GM19035 (cell line): ENCODE data around the gene PPP2R2B.
"Not testable (repeated sequence)": the region's sequence is repeated elsewhere in the genome, so short reads cannot be mapped to it uniquely, and the experiment has no call there.

Experiments
- ATAC-seq: cut with Tn5 transposase; IDR thresholded peaks from one replicate; pipeline ENCODE4 v1.9.1; 2021; ENCODE audit not compliant: unreplicated experiment

PPP2R2B gene

GRCh38 chr5:146562461-146562860 lies 316.1 kb downstream of the PPP2R2B start:
- ATAC-seq, result no peak

- no peak for ATAC-seq
Observed at GRCh38 chr5:146561711-146562110, 316.8 kb downstream of the PPP2R2B start.

- ATAC-seq, result no peak
Observed at GRCh38 chr5:146560205-146560812, 318.2 kb downstream of the PPP2R2B start.

GRCh38 chr5:146556884-146557283 lies 321.7 kb downstream of the PPP2R2B start:
- not testable (repeated sequence) for ATAC-seq

GRCh38 chr5:146553446-146553845 lies 325.1 kb downstream of the PPP2R2B start:
- no peak for ATAC-seq

- no peak for ATAC-seq
Observed at GRCh38 chr5:146549615-146550014, 328.9 kb downstream of the PPP2R2B start.

- no peak for ATAC-seq
Observed at GRCh38 chr5:146548781-146549449, 329.6 kb downstream of the PPP2R2B start.

GRCh38 chr5:146544232-146544631 lies 334.3 kb downstream of the PPP2R2B start:
- no peak for ATAC-seq

- ATAC-seq, result peak; percentile 99
Observed at GRCh38 chr5:146541958-146542849, 336.4 kb downstream of the PPP2R2B start.

- no peak for ATAC-seq
Observed at GRCh38 chr5:146540414-146540813, 338.1 kb downstream of the PPP2R2B start.

- no peak for ATAC-seq
Observed at GRCh38 chr5:146539973-146540372, 338.6 kb downstream of the PPP2R2B start.

GRCh38 chr5:146538432-146538831 lies 340.1 kb downstream of the PPP2R2B start:
- no peak for ATAC-seq

GRCh38 chr5:146533882-146534281 lies 344.7 kb downstream of the PPP2R2B start:
- no peak for ATAC-seq

GRCh38 chr5:146533260-146533857 lies 345.2 kb downstream of the PPP2R2B start:
- ATAC-seq, result peak; percentile 98
